A673 (cell line): Measurements from ENCODE around the gene PRIMA1. TPM values are rescaled to one million over a fixed set of nuclear protein-coding genes. Genes with fewer than 3 reads are reported as not detected.

Experiments
- BruUV-seq: library from RNA; stranded (reverse); fragments of 400-500 nt; replicated peaks from 2 replicates; lab custom pipeline; 2021; lab: Mats Ljungman, UMichigan
- CTCF ChIA-PET: fragments of 300-600 bp; sonication (Branson Sonifier 250); formaldehyde crosslinking; loops from one replicate; lab custom pipeline; 2022; ENCODE audit warnings: antibody characterized with exemption; lab: Charles Lee
- POLR2A ChIA-PET: fragments of 300-600 bp; sonication (Branson Sonifier 250); formaldehyde crosslinking; loops from one replicate; lab custom pipeline; 2022; ENCODE audit warnings: antibody characterized with exemption; ENCODE audit not compliant: low non-redundant PET; lab: Charles Lee
- DNase-seq: peaks from one replicate; pipeline ENCODE4 v3.0.0-alpha.2; 2015; ENCODE audit warnings: low spot score
- H3K27ac ChIP-seq: fragments of 200-600 bp; sonication (generic); 2 replicates; pipeline ENCODE4 v1.5.1; 2016; ENCODE audit warnings: mixed run types, low read depth, mild to moderate bottlenecking, mixed read lengths, antibody characterized with exemption, low read length; ENCODE audit not compliant: poor library complexity, severe bottlenecking
- H3K27me3 ChIP-seq: fragments of 200-600 bp; sonication (generic); replicated peaks from 2 replicates; pipeline ENCODE4 v1.6.1; 2017; ENCODE audit warnings: mixed run types, low read depth, mild to moderate bottlenecking, mixed read lengths, antibody characterized with exemption, low read length; ENCODE audit not compliant: insufficient read depth, poor library complexity
- H3K36me3 ChIP-seq: fragments of 200-600 bp; sonication (generic); 2 replicates; pipeline ENCODE4 v1.6.1; 2016; ENCODE audit warnings: mixed run types, mild to moderate bottlenecking, mixed read lengths, antibody characterized with exemption, low read length; ENCODE audit not compliant: insufficient read depth, poor library complexity, severe bottlenecking
- H3K4me1 ChIP-seq: fragments of 200-600 bp; sonication (generic); 2 replicates; pipeline ENCODE4 v1.6.1; 2017; ENCODE audit warnings: mixed run types, mild to moderate bottlenecking, mixed read lengths, antibody characterized with exemption, low read length; ENCODE audit not compliant: insufficient read depth, poor library complexity, severe bottlenecking
- H3K4me3 ChIP-seq: fragments of 200-600 bp; sonication (generic); 2 replicates; pipeline ENCODE4 v1.5.1; 2016; ENCODE audit warnings: low read depth, mixed run types, mild to moderate bottlenecking, mixed read lengths, low read length; ENCODE audit not compliant: poor library complexity, severe bottlenecking
- H3K9me3 ChIP-seq: fragments of 200-600 bp; sonication (generic); 2 replicates; pipeline ENCODE4 v1.6.1; 2016; ENCODE audit warnings: mixed run types, low read depth, mild to moderate bottlenecking, mixed read lengths, antibody characterized with exemption, low read length; ENCODE audit not compliant: poor library complexity, severe bottlenecking
- CTCF ChIP-seq: fragments of 300-800, 200-600 bp; sonication (generic); conservative IDR thresholded peaks from 2 replicates; pipeline ENCODE4 v1.5.1; 2017; ENCODE audit warnings: low read depth, mild to moderate bottlenecking, antibody characterized with exemption, low read length, moderate library complexity, mixed read lengths
- EZH2 ChIP-seq: fragments of 200-600 bp; sonication (generic); IDR thresholded peaks from 2 replicates; pipeline ENCODE4 v1.6.1; 2017; ENCODE audit warnings: borderline replicate concordance, low read depth, mild to moderate bottlenecking, mixed read lengths, antibody characterized with exemption, low read length; ENCODE audit not compliant: poor library complexity, severe bottlenecking
- intact Hi-C: fragments of 100-400 bp; cut with micrococcal nuclease; formaldehyde crosslinking; loops from one replicate; pipeline ENCODE4 v1.10.0; 2022; ENCODE audit not compliant: unreplicated experiment
- total RNA-seq: library from RNA; stranded (reverse); gene quantifications from 2 replicates; pipeline ENCODE4 v1.2.3, GENCODE V29; 2021

The PRIMA1 gene
- total RNA-seq, 1 experiment from 2014 or later = 0.09 TPM

GRCh38 chr14:93832081-93832480 lies 43.8 kb upstream of the PRIMA1 start:
- Histone ChIP-seq H3K9me3 (no peaks in the 10 kb centered on the region), H3K36me3 (no peaks in the 10 kb centered on the region), H3K27me3 (no peaks in the 10 kb centered on the region), H3K4me1 (no peaks in the 10 kb centered on the region), H3K4me3 (no peak overlapping the region), H3K27ac (no peak overlapping the region)
- ChIA-PET CTCF (no interaction called here), POLR2A (no interaction called here)
- no TSS peak for BruUV-seq
- TF ChIP-seq CTCF (no peak), EZH2 (no peak)
- intact Hi-C loops = no loop called here
- no peak for DNase-seq

GRCh38 chr14:93830753-93831461 lies 42.6 kb upstream of the PRIMA1 start:
- ChIA-PET CTCF (no interaction called here), POLR2A (no interaction called here)
- TF ChIP-seq CTCF (no peak), EZH2 (no peak)
- Histone ChIP-seq H3K4me1 (no peaks in the 10 kb centered on the region), H3K9me3 (no peaks in the 10 kb centered on the region), H3K27me3 (no peaks in the 10 kb centered on the region), H3K36me3 (no peaks in the 10 kb centered on the region), H3K4me3 (no peak overlapping the region), H3K27ac (no peak overlapping the region)
- BruUV-seq = no TSS peak
- no peak for DNase-seq
- intact Hi-C loops = no loop called here

- POLR2A ChIA-PET = no interaction called here
Measured at GRCh38 chr14:93829839-93830481, 41.7 kb upstream of the PRIMA1 start.

More at GRCh38 chr14:93829839-93830481, 41.7 kb upstream of the PRIMA1 start:
- CTCF ChIA-PET = no interaction called here
- no peak for DNase-seq
- Histone ChIP-seq H3K4me3 (no peak overlapping the region), H3K9me3 (no peaks in the 10 kb centered on the region), H3K27ac (no peak overlapping the region), H3K27me3 (no peaks in the 10 kb centered on the region), H3K36me3 (no peaks in the 10 kb centered on the region), H3K4me1 (no peaks in the 10 kb centered on the region)
- TF ChIP-seq CTCF = no peak
- TF ChIP-seq EZH2 = no peak
- no TSS peak for BruUV-seq
- intact Hi-C loops = no loop called here
